KMS-11 (cell line): ENCODE data around the gene CLDN5.

Experiments
- H2AFZ ChIP-seq: fragments of 200-600 bp; sonication (generic); 2 replicates; pipeline ENCODE4 v1.6.1; 2016; ENCODE audit warnings: antibody characterized with exemption, mixed run types, low read depth
- H3K27ac ChIP-seq: fragments of 200-600 bp; sonication (generic); 2 replicates; pipeline ENCODE4 v1.6.1; 2016; ENCODE audit warnings: mild to moderate bottlenecking, mixed run types
- H3K27me3 ChIP-seq: fragments of 200-600 bp; sonication (generic); 2 replicates; pipeline ENCODE4 v1.6.1; 2017; ENCODE audit warnings: mild to moderate bottlenecking, low read depth, mixed run types, moderate library complexity; ENCODE audit not compliant: insufficient read depth
- H3K36me3 ChIP-seq: fragments of 200-600 bp; sonication (generic); 2 replicates; pipeline ENCODE4 v1.6.1; 2017; ENCODE audit warnings: mild to moderate bottlenecking, mixed run types; ENCODE audit not compliant: insufficient read depth
- H3K4me1 ChIP-seq: fragments of 200-600 bp; sonication (generic); 2 replicates; pipeline ENCODE4 v1.6.1; 2016; ENCODE audit warnings: mild to moderate bottlenecking, low read depth, mixed run types; ENCODE audit not compliant: poor library complexity, severe bottlenecking
- H3K4me2 ChIP-seq: fragments of 200-600 bp; sonication (generic); 2 replicates; pipeline ENCODE4 v1.7.0; 2016; ENCODE audit warnings: mild to moderate bottlenecking, mixed run types
- H3K4me3 ChIP-seq: fragments of 200-600 bp; sonication (generic); IDR thresholded peaks from 2 replicates; pipeline ENCODE4 v1.6.1; 2017; ENCODE audit warnings: low read depth, low read length, mixed read lengths; ENCODE audit not compliant: insufficient read depth
- H3K79me2 ChIP-seq: fragments of 200-600 bp; sonication (generic); 2 replicates; pipeline ENCODE4 v1.6.1; 2016; ENCODE audit warnings: low read depth, mixed run types; ENCODE audit not compliant: insufficient read depth
- H3K9ac ChIP-seq: fragments of 200-600 bp; sonication (generic); 2 replicates; pipeline ENCODE4 v1.6.1; 2016; ENCODE audit warnings: mild to moderate bottlenecking, mixed run types
- H4K20me1 ChIP-seq: fragments of 200-600 bp; sonication (generic); 2 replicates; pipeline ENCODE4 v1.6.1; 2016; ENCODE audit warnings: mild to moderate bottlenecking, mixed run types; ENCODE audit not compliant: insufficient read depth
- CTCF ChIP-seq: fragments of 200-600 bp; sonication (generic); conservative IDR thresholded peaks from 2 replicates; pipeline ENCODE4 v1.6.1; 2017; ENCODE audit warnings: low read depth, mild to moderate bottlenecking, antibody characterized with exemption, low read length, moderate library complexity, mixed read lengths

Gene CLDN5

GRCh38 chr22:19499880-19500242 lies 24.3 kb downstream of the CLDN5 start:
- Histone ChIP-seq H3K27ac (no peak overlapping the region), H3K36me3 (no peaks in the 10 kb centered on the region; the same call in 1 of the 2 replicates), H3K79me2 (no peaks in the 10 kb centered on the region), H3K4me1 (no peaks in the 10 kb centered on the region), H3K9ac (no peak overlapping the region), H4K20me1 (no peaks in the 10 kb centered on the region), H3K4me3 (no peak overlapping the region), H3K27me3 (no peaks in the 10 kb centered on the region), H2AFZ (no peak overlapping the region), H3K4me2 (no peak overlapping the region)
- TF ChIP-seq CTCF: no peak

- Histone ChIP-seq H3K36me3 (no peaks in the 10 kb centered on the region; the same call in 1 of the 2 replicates), H3K4me2 (no peak overlapping the region), H3K4me1 (no peaks in the 10 kb centered on the region), H3K79me2 (no peaks in the 10 kb centered on the region), H3K9ac (no peak overlapping the region), H3K4me3 (no peak overlapping the region), H4K20me1 (no peaks in the 10 kb centered on the region), H2AFZ (no peak overlapping the region), H3K27ac (no peak overlapping the region), H3K27me3 (no peaks in the 10 kb centered on the region)
- no peak for TF ChIP-seq CTCF
Observed at GRCh38 chr22:19499236-19499879, 24.9 kb downstream of the CLDN5 start.

GRCh38 chr22:19498866-19499190 lies 25.4 kb downstream of the CLDN5 start:
- H3K36me3 ChIP-seq: no peaks in the 10 kb centered on the region; the same call in 1 of the 2 replicates
- no peaks in the 10 kb centered on the region for H3K27me3 ChIP-seq
- no peak for TF ChIP-seq CTCF

GRCh38 chr22:19498154-19498865 lies 25.9 kb downstream of the CLDN5 start:
- no peaks in the 10 kb centered on the region for H3K27me3 ChIP-seq
- no peaks in the 10 kb centered on the region for H4K20me1 ChIP-seq
- no peak overlapping the region for H2AFZ ChIP-seq
- H3K4me2 ChIP-seq: no peak overlapping the region
- no peak overlapping the region for H3K9ac ChIP-seq
- no peak overlapping the region for H3K4me3 ChIP-seq
- no peaks in the 10 kb centered on the region; the same call in 1 of the 2 replicates for H3K36me3 ChIP-seq
- TF ChIP-seq CTCF: no peak
- no peak overlapping the region for H3K27ac ChIP-seq
- H3K4me1 ChIP-seq: no peaks in the 10 kb centered on the region
- no peaks in the 10 kb centered on the region for H3K79me2 ChIP-seq

More at GRCh38 chr22:19498866-19499190, 25.4 kb downstream of the CLDN5 start:
- no peak overlapping the region for H3K4me2 ChIP-seq
- no peaks in the 10 kb centered on the region for H3K79me2 ChIP-seq
- H3K4me1 ChIP-seq: no peaks in the 10 kb centered on the region
- H4K20me1 ChIP-seq: no peaks in the 10 kb centered on the region
- no peak overlapping the region for H3K4me3 ChIP-seq
- H3K27ac ChIP-seq: no peak overlapping the region
- no peak overlapping the region for H2AFZ ChIP-seq
- H3K9ac ChIP-seq: no peak overlapping the region
